Measurements from ENCODE around the gene DLG1.

The DLG1 gene

GRCh38 chr3:197007296-197007940, 291.0 kb downstream of the DLG1 start:
- DNase-seq (ENCODE audit: low spot score) = peak; percentile 48
- no peak for TF ChIP-seq CTCF (conservative IDR thresholded peaks at IDR 0.05; ENCODE audit: low read depth)
- POLR2A ChIA-PET (ENCODE audit: low non-redundant PET) = no interaction called here
- H3K27ac ChIP-seq = no peak overlapping the region
- CTCF ChIA-PET = no interaction called here

DNA sequence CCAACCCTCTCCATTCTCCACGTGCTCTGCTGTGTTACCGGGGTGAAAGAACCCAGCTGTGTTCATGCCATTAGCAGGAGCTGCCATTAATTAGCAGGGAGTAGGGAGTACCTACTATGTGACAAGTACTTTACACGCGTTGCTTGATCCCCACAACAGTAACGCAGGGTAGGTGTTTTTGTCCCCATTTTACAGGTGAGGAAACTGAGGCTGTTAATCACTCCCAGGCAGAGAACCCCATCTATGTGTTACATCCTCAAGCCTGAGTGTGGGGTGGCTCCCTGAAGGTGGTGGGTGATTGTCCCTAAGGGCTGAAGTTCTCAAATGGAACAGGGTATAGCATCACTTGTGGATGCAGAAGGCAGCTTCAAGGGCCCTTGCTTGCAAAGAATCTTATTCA, 291.6 kb downstream of the DLG1 start:
- POLR2A ChIA-PET (ENCODE audit: low non-redundant PET) = no interaction called here

DNA sequence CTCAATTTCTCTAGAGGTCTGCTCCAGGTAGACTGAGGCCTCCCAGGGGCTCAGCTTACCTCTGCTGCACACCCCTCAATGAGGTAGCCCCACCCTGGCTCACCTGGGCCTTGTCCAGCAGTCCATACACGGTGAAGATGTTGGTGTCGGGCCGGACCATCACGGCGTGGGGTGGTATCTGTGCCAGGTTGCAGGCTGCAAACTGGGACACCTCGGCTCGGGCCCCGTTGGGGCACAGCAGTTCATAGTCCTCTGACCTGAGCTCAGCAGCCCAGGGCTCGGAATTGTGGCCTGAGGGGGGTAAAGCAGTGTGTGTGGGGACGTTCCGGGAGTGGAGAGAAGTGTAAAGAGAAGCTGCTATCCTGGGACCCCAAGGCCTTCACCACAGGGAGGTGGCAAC, 292.0 kb downstream of the DLG1 start:
- CTCF ChIA-PET = interaction anchor here (0.7 kb wide), 1 partner anchor 640 kb away, joined by 4 read pairs; no protein-coding TSS in a partner anchor
- no peak for TF ChIP-seq CTCF (conservative IDR thresholded peaks at IDR 0.05; ENCODE audit: low read depth)
- no peak overlapping the region for H3K27ac ChIP-seq
- no peak for DNase-seq (ENCODE audit: low spot score)
- POLR2A ChIA-PET (ENCODE audit: low non-redundant PET) = no interaction called here

More for the DNA sequence above, 291.6 kb downstream of the DLG1 start:
- TF ChIP-seq CTCF (conservative IDR thresholded peaks at IDR 0.05; ENCODE audit: low read depth) = no peak
- H3K27ac ChIP-seq = no peak overlapping the region
- CTCF ChIA-PET = interaction anchor here (0.7 kb wide), 1 partner anchor 639 kb away, joined by 4 read pairs; no protein-coding TSS in a partner anchor
- DNase-seq (ENCODE audit: low spot score) = no peak

DNA sequence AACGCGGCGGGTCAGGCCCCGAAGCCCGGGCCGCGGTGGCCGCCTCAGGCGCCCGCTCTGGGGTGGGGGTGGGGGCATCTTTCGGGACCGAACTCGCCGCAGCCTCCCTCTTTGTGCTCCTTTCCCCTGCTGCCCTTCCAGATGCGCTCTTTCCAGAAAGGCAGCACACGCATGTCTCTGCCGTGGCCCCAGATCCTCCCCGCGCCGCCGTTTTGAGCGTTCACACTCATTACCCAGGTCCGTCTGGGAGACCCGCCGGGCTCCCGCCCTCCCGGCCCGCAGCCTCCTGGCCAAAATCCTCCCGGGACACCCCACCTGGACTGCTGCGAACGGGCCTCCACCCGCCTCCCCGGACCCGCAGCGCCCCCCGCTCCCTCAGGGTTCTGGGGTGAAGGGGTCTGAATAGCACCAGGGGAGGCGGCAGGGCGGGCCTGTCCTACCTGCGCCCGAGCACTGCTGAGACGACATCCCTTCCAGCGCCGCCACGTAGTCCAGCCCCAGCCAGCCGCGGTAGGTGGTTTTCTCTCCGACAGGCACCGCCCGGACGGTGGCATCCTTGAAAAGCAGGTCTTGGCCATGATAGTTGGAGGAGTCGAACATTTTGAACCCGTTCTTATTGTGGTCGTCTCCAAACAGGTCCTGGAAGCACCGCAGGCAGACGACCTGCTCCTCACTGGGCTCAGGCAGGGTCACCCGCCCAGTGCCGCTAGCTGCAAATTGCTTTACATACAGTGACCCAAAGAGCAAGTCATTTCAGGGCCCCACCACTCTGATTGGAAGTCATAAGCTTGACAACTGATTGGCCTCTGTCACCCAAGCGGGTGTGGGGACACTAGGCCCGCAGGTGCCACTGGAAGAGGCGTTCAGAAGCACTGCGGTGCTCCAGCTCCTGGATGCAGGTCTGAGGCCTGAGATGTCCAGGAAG, 294.7 kb downstream of the DLG1 start:
- peak overlapping the region; percentile 81 for H3K27ac ChIP-seq
- no peak for TF ChIP-seq CTCF (conservative IDR thresholded peaks at IDR 0.05; ENCODE audit: low read depth)
- DNase-seq (ENCODE audit: low spot score) = peak; percentile 42
- ChIA-PET CTCF (interaction anchor here (0.6 to 3.4 kb wide), 4 partner anchors 26 to 509 kb away, joined by 3 to 32 read pairs (median 4); partner anchors contain the start of gene MELTF), POLR2A (ENCODE audit: low non-redundant PET) (interaction anchor here (1.0 kb wide), 1 partner anchor 26 kb away, joined by 3 read pairs; the partner anchor contains the start of gene MELTF)

DNA sequence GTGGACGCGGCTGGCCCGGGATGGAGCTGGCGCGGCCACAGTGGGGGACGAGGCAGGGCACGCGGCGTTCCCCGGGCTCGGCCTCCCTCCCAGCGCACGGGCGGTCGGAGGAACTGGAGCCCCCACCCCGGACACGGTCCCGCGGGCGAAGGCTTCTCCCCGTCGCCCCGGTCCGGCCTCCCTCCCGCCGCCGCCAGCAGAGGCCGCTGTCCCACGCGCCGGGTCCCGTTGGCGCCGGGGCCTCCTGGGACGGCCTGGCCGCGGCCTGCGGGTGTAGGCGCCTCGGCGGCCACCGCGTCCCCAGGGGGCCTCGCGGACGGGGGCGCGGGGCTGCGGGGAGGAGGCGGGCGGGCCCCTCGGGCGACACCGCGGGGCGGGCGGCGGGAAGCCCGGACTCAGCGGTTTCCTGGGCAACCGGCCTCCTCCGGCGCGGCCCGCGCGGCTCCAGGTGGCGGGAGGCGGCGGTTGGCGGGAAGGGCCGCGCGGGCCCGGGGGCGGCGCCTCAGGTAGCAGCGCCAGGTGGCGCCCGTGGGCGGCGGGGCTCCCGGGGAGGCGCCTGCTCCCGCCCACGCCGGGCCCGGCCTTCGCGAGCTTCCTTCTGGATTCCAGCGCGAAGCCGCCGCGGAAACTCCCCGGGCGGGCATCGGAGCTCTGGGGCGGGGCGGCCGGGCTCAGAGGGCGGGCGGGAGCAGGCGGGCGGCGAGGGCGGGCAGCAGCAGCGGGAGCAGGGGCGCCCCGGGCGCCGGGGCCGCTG, 295.5 kb downstream of the DLG1 start:
- peak; percentile 95 for DNase-seq (ENCODE audit: low spot score)
- POLR2A ChIA-PET (ENCODE audit: low non-redundant PET) = no interaction called here

More for the DNA sequence above, 295.5 kb downstream of the DLG1 start:
- peak; percentile 91 for TF ChIP-seq CTCF (conservative IDR thresholded peaks at IDR 0.05; ENCODE audit: low read depth)
- CTCF ChIA-PET = interaction anchor here (0.6 to 3.4 kb wide), 5 partner anchors 17 to 752 kb away, joined by 3 to 32 read pairs (median 3); partner anchors contain the start of gene MELTF
- H3K27ac ChIP-seq = peak overlapping the region; percentile 81
